Right atrium auricular region (tissue), 2 donors: Measurements from ENCODE around the gene CD180. TPM values are rescaled to one million over a fixed set of nuclear protein-coding genes. Genes with fewer than 3 reads are reported as not detected.

ENCODE experiments used
- DNase-seq: peaks from one replicate; pipeline ENCODE4 v3.0.0-alpha.2; 2019; ENCODE audit warnings: low spot score
- H3K27ac ChIP-seq, 2 donors: fragments of 200-600 bp; sonication (generic); 1 replicate in 1 of 2; 2 replicates in 1 of 2; pipeline ENCODE4 v1.5.1; 2016 to 2019
- H3K27me3 ChIP-seq, 2 donors: fragments of 200-600 bp; sonication (generic); one replicate each; pipeline versions ENCODE4 v1.5.1 to v1.6.0; 2017 to 2019
- H3K36me3 ChIP-seq: fragments of 200-600 bp; sonication (generic); one replicate; pipeline ENCODE4 v1.5.1; 2016
- H3K4me1 ChIP-seq, 2 donors: fragments of 200-600 bp; sonication (generic); one replicate each; pipeline versions ENCODE4 v1.5.1 to v1.6.0; 2017 to 2019
- H3K4me3 ChIP-seq, 2 donors: fragments of 200-600 bp; sonication (generic); 1 replicate in 1 of 2; 2 replicates in 1 of 2; pipeline ENCODE4 v1.5.1; 2017 to 2019; ENCODE audit warnings: mild to moderate bottlenecking in 1 of 2, moderate library complexity in 1 of 2
- H3K9me3 ChIP-seq, 2 donors: fragments of 200-600 bp; sonication (generic); one replicate each; pipeline ENCODE4 v1.5.1; 2019
- CTCF ChIP-seq, 2 donors: fragments of 200-600 bp; sonication (generic); IDR thresholded peaks; one replicate each; pipeline ENCODE4 v1.5.1; 2019; ENCODE audit warnings: antibody characterized with exemption in 2 of 2
- total RNA-seq, 2 donors: library from RNA; depleted of rRNA; stranded (reverse); fragments of >200 nt; gene quantifications; one replicate each; pipeline ENCODE4 v1.1.0, GENCODE V29; 2016

The CD180 gene
- total RNA-seq, 2 donors from 2014 or later = 0.26 to 1.2 TPM

DNA sequence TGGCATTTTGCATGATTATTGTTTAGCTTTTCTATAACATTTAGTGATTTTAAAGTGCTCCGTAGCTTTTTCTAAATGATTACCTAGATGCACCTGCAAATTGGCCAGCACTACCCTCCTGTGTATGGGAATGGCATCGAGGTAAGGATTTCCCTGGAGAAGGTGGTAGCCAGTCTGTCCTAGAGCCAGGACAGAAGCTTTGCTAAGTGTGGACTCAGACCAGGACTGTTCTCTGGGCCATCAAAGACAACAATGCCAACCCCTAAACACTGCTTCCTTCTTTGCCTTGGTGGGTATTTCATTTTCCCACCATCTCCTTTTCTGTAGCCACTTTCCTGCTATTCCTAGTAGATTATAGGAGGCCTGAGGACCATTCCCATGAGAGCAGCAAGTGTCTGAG, 53.0 kb downstream of the CD180 start:
- H3K36me3 ChIP-seq = peaks cover 79% of the 10 kb centered on the region
- DNase-seq = no peak
- TF ChIP-seq CTCF (IDR thresholded peaks at IDR 0.05) = no peak

GRCh38 chr5:67142816-67143215, 53.8 kb downstream of the CD180 start:
- TF ChIP-seq CTCF (IDR thresholded peaks at IDR 0.05) = no peak
- Histone ChIP-seq H3K4me3 (no peak overlapping the region), H3K4me1 (no peaks in the 10 kb centered on the region), H3K27me3 (no peaks in the 10 kb centered on the region), H3K27ac (no peak overlapping the region), H3K36me3 (peaks cover 79% of the 10 kb centered on the region), H3K9me3 (no peaks in the 10 kb centered on the region)
- DNase-seq = no peak

More for the DNA sequence above, 53.0 kb downstream of the CD180 start:
- H3K27me3 ChIP-seq = no peaks in the 10 kb centered on the region
- H3K9me3 ChIP-seq = no peaks in the 10 kb centered on the region
- H3K4me3 ChIP-seq = no peak overlapping the region
- no peak overlapping the region for H3K27ac ChIP-seq
- H3K4me1 ChIP-seq = no peaks in the 10 kb centered on the region

GRCh38 chr5:67141644-67142043, 55.0 kb downstream of the CD180 start:
- Histone ChIP-seq H3K36me3 (peaks cover 80% of the 10 kb centered on the region), H3K27ac (no peak overlapping the region)
- TF ChIP-seq CTCF (IDR thresholded peaks at IDR 0.05) = no peak

DNA sequence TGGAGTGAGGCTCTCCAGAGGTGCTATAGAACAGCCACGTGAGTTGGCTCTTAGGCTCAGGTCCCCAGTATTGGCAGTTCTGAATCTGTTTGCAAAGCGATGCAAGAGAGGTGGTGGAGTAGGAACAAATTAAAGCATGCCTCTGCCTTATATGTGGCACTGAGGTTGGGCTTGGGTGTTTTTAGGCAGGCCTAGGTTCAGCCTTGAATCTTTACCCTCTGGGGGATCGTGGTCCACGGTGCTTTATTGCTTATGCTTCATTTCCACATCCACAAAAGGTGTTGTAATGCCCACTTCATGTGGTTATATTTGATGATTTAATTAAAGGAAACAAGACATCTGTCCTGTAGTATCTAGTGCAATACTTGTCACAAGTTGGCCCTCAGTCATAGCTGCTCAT, 56.2 kb downstream of the CD180 start:
- H3K9me3 ChIP-seq = no peaks in the 10 kb centered on the region
- H3K36me3 ChIP-seq = peaks cover 80% of the 10 kb centered on the region
- no peak overlapping the region for H3K4me3 ChIP-seq
- no peaks in the 10 kb centered on the region for H3K4me1 ChIP-seq
- TF ChIP-seq CTCF (IDR thresholded peaks at IDR 0.05) = no peak
- H3K27ac ChIP-seq = no peak overlapping the region
- DNase-seq = no peak
- H3K27me3 ChIP-seq = no peaks in the 10 kb centered on the region

More at GRCh38 chr5:67141644-67142043, 55.0 kb downstream of the CD180 start:
- Histone ChIP-seq H3K27me3 (no peaks in the 10 kb centered on the region), H3K4me1 (no peaks in the 10 kb centered on the region), H3K9me3 (no peaks in the 10 kb centered on the region), H3K4me3 (no peak overlapping the region)
- DNase-seq = no peak

DNA sequence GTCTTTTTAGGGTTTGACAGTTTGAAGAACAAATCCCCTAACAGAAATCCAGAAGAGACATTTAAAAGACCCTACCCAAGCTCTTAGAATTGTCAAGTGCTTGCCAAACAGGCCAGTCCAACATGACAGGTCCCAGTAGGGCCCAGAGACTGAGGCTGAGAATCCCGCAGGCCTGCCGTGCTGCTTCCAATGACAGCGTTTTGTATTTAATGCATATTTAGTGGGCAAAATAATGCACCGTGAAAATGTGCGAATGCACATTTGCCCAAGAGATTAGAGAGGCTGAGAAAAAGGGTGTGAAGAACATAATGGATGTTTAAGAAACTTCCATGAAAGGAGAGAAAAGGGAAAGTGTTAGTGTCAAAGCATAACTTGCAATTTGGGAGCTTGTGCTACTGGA, 57.6 kb downstream of the CD180 start:
- no peak for TF ChIP-seq CTCF (IDR thresholded peaks at IDR 0.05)
- Histone ChIP-seq H3K36me3 (peaks cover 80% of the 10 kb centered on the region), H3K9me3 (no peaks in the 10 kb centered on the region), H3K4me1 (no peaks in the 10 kb centered on the region), H3K4me3 (no peak overlapping the region), H3K27me3 (no peaks in the 10 kb centered on the region), H3K27ac (no peak overlapping the region)
- no peak for DNase-seq

DNA sequence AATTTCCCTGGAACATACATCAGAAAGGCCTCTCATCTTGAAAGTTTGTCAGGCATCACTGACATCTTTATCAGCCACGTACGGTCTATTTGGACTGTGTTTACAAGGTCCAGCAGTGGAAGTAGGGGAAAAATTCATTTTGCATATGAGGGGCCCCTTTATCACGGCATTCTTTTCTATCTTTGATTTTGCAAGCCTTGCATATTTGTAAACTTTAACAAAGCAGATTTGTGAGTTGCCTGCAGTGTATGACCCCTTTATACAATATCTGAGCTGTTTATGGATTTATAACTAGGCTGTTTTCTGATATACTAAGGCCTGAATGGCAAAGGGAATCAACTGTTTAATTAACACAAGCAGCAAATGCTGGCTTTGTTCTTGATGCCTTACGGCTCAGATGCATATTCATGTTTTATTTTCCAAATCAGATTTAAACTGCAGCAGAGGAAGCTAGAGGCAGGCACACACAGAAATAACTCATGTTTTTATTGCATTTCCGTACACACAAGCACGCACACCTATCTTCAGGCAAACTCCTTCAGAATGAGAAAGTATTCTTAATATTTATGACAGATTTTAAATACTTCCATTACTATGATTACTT, 61.1 kb downstream of the CD180 start:
- H3K9me3 ChIP-seq = no peaks in the 10 kb centered on the region
- no peaks in the 10 kb centered on the region for H3K27me3 ChIP-seq
- no peak for TF ChIP-seq CTCF (IDR thresholded peaks at IDR 0.05)
- H3K36me3 ChIP-seq = peaks cover 69% of the 10 kb centered on the region
- H3K4me1 ChIP-seq = no peaks in the 10 kb centered on the region
- no peak for DNase-seq
- no peak overlapping the region for H3K27ac ChIP-seq
- H3K4me3 ChIP-seq = no peak overlapping the region
